ENCODE results near the gene CD2.

DNA sequence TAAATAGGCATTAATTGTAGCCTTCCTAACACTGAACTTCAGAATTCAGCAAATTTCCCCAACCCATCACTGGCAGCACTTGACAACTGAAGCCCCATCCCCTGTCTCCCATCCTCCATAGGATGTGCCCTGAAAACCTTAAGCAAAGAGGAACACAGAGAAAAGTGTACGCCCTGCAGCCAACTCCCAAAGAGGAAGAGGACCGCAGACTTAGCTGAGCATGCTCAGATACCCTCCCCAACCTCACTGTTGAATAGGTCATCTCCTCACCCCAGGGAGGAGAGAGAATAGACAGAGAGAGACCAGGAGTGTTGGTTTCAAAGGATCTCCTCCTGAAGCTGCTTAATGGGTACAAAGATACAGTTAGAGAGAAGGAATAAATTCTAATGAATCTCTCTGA, 50.5 kb downstream of the CD2 start:
- TF ChIP-seq, protein P1, sequence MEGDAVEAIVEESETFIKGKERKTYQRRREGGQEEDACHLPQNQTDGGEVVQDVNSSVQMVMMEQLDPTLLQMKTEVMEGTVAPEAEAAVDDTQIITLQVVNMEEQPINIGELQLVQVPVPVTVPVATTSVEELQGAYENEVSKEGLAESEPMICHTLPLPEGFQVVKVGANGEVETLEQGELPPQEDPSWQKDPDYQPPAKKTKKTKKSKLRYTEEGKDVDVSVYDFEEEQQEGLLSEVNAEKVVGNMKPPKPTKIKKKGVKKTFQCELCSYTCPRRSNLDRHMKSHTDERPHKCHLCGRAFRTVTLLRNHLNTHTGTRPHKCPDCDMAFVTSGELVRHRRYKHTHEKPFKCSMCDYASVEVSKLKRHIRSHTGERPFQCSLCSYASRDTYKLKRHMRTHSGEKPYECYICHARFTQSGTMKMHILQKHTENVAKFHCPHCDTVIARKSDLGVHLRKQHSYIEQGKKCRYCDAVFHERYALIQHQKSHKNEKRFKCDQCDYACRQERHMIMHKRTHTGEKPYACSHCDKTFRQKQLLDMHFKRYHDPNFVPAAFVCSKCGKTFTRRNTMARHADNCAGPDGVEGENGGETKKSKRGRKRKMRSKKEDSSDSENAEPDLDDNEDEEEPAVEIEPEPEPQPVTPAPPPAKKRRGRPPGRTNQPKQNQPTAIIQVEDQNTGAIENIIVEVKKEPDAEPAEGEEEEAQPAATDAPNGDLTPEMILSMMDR (IDR thresholded peaks at IDR 0.05; ENCODE audit: borderline replicate concordance, extremely low read depth, low read length, poor library complexity, severe bottlenecking), result no peak
- TF ChIP-seq EZH2 (IDR thresholded peaks at IDR 0.05; ENCODE audit: borderline replicate concordance, low read depth, low read length, severe bottlenecking), result no peak
